Measurements from ENCODE around the gene CLDN3.
A peak's percentile ranks its signal among the peaks of the same experiment; 100 is the strongest.

CLDN3 gene

GRCh38 chr7:73769481-73770001, 529 bp downstream of the CLDN3 start:
- DNase-seq = peak; percentile 27

- DNase-seq = peak; percentile 27
Measured at GRCh38 chr7:73768641-73769480, 1.2 kb downstream of the CLDN3 start.

- DNase-seq = no peak
Measured at GRCh38 chr7:73766556-73767229, 3.4 kb downstream of the CLDN3 start.

- DNase-seq = no peak
Measured at GRCh38 chr7:73762659-73762999, 7.4 kb downstream of the CLDN3 start.

GRCh38 chr7:73761854-73762658, 8.0 kb downstream of the CLDN3 start:
- DNase-seq = no peak

- DNase-seq = no peak
Measured at GRCh38 chr7:73758581-73759138, 11.4 kb downstream of the CLDN3 start.

GRCh38 chr7:73749931-73750776, 19.9 kb downstream of the CLDN3 start:
- DNase-seq = no peak

- DNase-seq = peak; percentile 58
Measured at GRCh38 chr7:73746378-73746777, 23.7 kb downstream of the CLDN3 start.

- peak; percentile 97 for DNase-seq
Measured at GRCh38 chr7:73742753-73743641, 27.1 kb downstream of the CLDN3 start.

- DNase-seq = peak; percentile 84
Measured at GRCh38 chr7:73742338-73742752, 27.7 kb downstream of the CLDN3 start.

GRCh38 chr7:73741600-73741999, 28.5 kb downstream of the CLDN3 start:
- peak; percentile 95 for DNase-seq

GRCh38 chr7:73740771-73741170, 29.3 kb downstream of the CLDN3 start:
- DNase-seq = peak; percentile 61

- DNase-seq = no peak
Measured at GRCh38 chr7:73740212-73740611, 29.9 kb downstream of the CLDN3 start.

GRCh38 chr7:73739387-73739767, 30.7 kb downstream of the CLDN3 start:
- DNase-seq = no peak

GRCh38 chr7:73738612-73739386, 31.3 kb downstream of the CLDN3 start, which contains the start of gene ABHD11:
ABHD11 (minus strand) TSS chr7:73738802; CDS start chr7:73738770, 32 bp downstream.
- peak; percentile 97 for DNase-seq

GRCh38 chr7:73738220-73738611, 31.9 kb downstream of the CLDN3 start:
- DNase-seq = no peak

GRCh38 chr7:73737491-73738219, 32.4 kb downstream of the CLDN3 start:
- no peak for DNase-seq

- DNase-seq = no peak
Measured at GRCh38 chr7:73736885-73737284, 33.2 kb downstream of the CLDN3 start.

- no peak for DNase-seq
Measured at GRCh38 chr7:73735528-73735905, 34.6 kb downstream of the CLDN3 start.

All from NCI-H2029 (cell line).